Fibroblast of lung (primary cell): Measurements from ENCODE around the gene DAND5. TPM values are rescaled to one million over a fixed set of nuclear protein-coding genes. Genes with fewer than 3 reads are reported as not detected.
"Not testable (repeated sequence)": the region's sequence is repeated elsewhere in the genome, so short reads cannot be mapped to it uniquely, and the experiment has no call there.

Source experiments
- DNase-seq, 2 donors: peaks; one replicate each; pipeline versions ENCODE4 v3.0.0 to v3.0.0-alpha.2; 2010; ENCODE audit warnings: low read depth in 2 of 2
- H2AFZ ChIP-seq: 2 replicates; pipeline ENCODE4 v1.5.1; 2012; ENCODE audit warnings: low read length, control low read depth, inconsistent platforms
- H3K27ac ChIP-seq: 2 replicates; pipeline ENCODE4 v1.5.1; 2011; ENCODE audit warnings: low read length, control low read depth; ENCODE audit not compliant: insufficient read depth
- H3K27me3 ChIP-seq: 2 replicates; pipeline ENCODE4 v1.5.1; 2011; ENCODE audit warnings: mild to moderate bottlenecking, low read length; ENCODE audit not compliant: control insufficient read depth, insufficient read depth
- H3K36me3 ChIP-seq: 2 replicates; pipeline ENCODE4 v1.5.1; 2011; ENCODE audit warnings: low read length; ENCODE audit not compliant: control insufficient read depth, insufficient read depth
- H3K4me1 ChIP-seq: 2 replicates; pipeline ENCODE4 v1.5.1; 2011; ENCODE audit warnings: low read length; ENCODE audit not compliant: control insufficient read depth, insufficient read depth; ENCODE audit errors: extremely low read depth
- H3K4me2 ChIP-seq: 2 replicates; pipeline ENCODE4 v1.5.1; 2011; ENCODE audit warnings: low read length, control low read depth; ENCODE audit not compliant: insufficient read depth; ENCODE audit errors: extremely low read depth
- H3K4me3 ChIP-seq, 4 experiments: fragments of 200-600 bp in 1 of 4; sonication (generic) in 1 of 4; replicated peaks in 1 of 4; 2 replicates each; pipeline ENCODE4 v1.5.1; 2011 to 2016; ENCODE audit warnings: low read length in 4 of 4, low read depth in 3 of 4, mild to moderate bottlenecking in 3 of 4, control low read depth in 2 of 4, inconsistent platforms in 1 of 4, mixed read lengths in 1 of 4; ENCODE audit not compliant: insufficient read depth in 1 of 4; ENCODE audit errors: control extremely low read depth in 1 of 4
- H3K79me2 ChIP-seq: 2 replicates; pipeline ENCODE4 v1.5.1; 2012; ENCODE audit warnings: mild to moderate bottlenecking, low read length, inconsistent platforms; ENCODE audit not compliant: control insufficient read depth, insufficient read depth
- H3K9ac ChIP-seq: 2 replicates; pipeline ENCODE4 v1.5.1; 2011; ENCODE audit warnings: mild to moderate bottlenecking, low read length, control low read depth; ENCODE audit not compliant: insufficient read depth
- H3K9me3 ChIP-seq: 2 replicates; pipeline ENCODE4 v1.5.1; 2012; ENCODE audit warnings: low read depth, low read length; ENCODE audit not compliant: control insufficient read depth, insufficient read depth
- H4K20me1 ChIP-seq: 2 replicates; pipeline ENCODE4 v1.5.1; 2011; ENCODE audit warnings: low read length; ENCODE audit not compliant: control insufficient read depth, insufficient read depth; ENCODE audit errors: extremely low read depth
- CTCF ChIP-seq, 2 donors: IDR thresholded peaks in 1 of 2; conservative IDR thresholded peaks in 1 of 2; 1 replicate in 1 of 2; 2 replicates in 1 of 2; pipeline ENCODE4 v1.5.1; 2011 to 2012; ENCODE audit warnings: low read length in 2 of 2, control low read depth in 1 of 2, inconsistent platforms in 1 of 2, low read depth in 1 of 2, mild to moderate bottlenecking in 1 of 2
- EZH2 ChIP-seq: IDR thresholded peaks from 2 replicates; pipeline ENCODE4 v1.5.1; 2012; ENCODE audit warnings: low read length, control low read depth, mild to moderate bottlenecking; ENCODE audit errors: missing control alignments
- polyA plus RNA-seq, 2 donors: library from polyadenylated mRNA; depleted of rRNA in 1 of 2; stranded (reverse) in 1 of 2; unstranded in 1 of 2; fragments of >200 nt; gene quantifications; 2 replicates each; pipeline ENCODE4 v1.2.1, GENCODE V29; 2011 to 2012; ENCODE audit warnings: missing spikeins in 1 of 2
- total RNA-seq: library from RNA; depleted of rRNA; stranded (reverse); fragments of >200 nt; gene quantifications from 2 replicates; pipeline ENCODE4 v1.2.1, GENCODE V29; 2014

DAND5 gene
- total and polyA plus RNA-seq, 2 donors (not counting 1 experiment from before 2014, with no cell fraction given), result 0.03 TPM; not detected in 1

DNA sequence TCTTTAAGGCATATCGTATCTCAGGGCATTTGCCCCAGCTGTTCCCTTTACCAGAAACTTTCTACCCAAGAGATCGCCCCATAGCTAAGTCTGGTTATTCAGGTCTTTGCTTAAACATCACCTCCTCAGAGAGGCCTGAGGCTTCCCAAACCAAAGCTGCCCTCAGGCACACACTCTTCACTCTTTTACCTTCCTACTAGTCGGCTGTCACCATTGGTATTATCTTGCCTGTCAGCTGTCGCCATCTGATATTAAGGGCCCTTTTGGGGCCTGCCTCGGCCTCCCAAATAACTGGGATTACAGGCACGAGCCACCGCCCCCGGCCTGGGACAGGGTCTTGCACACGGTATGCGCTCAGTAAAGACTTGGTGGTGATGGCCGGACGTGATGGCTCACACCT lies 13.4 kb upstream of the DAND5 start:
- no peak for TF ChIP-seq CTCF (conservative IDR thresholded peaks at IDR 0.05 in 1 of 2, IDR thresholded peaks at IDR 0.05 in 1 of 2; ENCODE audit: low read depth in 1 of 2, low read length in 2 of 2)
- Histone ChIP-seq H3K4me2 (peak overlapping the region; percentile 90), H3K27me3 (no peaks in the 10 kb centered on the region), H3K36me3 (peaks cover 14% of the 10 kb centered on the region), H3K4me3 (peak overlapping the region; percentile 72 to 93 (median 84)), H2AFZ (no peak overlapping the region), H3K4me1 (peaks cover 17% of the 10 kb centered on the region), H4K20me1 (no peaks in the 10 kb centered on the region), H3K9me3 (no peaks in the 10 kb centered on the region), H3K79me2 (peaks cover 37% of the 10 kb centered on the region), H3K27ac (peak overlapping the region; percentile 77), H3K9ac (no peak overlapping the region)
- no peak for DNase-seq

DNA sequence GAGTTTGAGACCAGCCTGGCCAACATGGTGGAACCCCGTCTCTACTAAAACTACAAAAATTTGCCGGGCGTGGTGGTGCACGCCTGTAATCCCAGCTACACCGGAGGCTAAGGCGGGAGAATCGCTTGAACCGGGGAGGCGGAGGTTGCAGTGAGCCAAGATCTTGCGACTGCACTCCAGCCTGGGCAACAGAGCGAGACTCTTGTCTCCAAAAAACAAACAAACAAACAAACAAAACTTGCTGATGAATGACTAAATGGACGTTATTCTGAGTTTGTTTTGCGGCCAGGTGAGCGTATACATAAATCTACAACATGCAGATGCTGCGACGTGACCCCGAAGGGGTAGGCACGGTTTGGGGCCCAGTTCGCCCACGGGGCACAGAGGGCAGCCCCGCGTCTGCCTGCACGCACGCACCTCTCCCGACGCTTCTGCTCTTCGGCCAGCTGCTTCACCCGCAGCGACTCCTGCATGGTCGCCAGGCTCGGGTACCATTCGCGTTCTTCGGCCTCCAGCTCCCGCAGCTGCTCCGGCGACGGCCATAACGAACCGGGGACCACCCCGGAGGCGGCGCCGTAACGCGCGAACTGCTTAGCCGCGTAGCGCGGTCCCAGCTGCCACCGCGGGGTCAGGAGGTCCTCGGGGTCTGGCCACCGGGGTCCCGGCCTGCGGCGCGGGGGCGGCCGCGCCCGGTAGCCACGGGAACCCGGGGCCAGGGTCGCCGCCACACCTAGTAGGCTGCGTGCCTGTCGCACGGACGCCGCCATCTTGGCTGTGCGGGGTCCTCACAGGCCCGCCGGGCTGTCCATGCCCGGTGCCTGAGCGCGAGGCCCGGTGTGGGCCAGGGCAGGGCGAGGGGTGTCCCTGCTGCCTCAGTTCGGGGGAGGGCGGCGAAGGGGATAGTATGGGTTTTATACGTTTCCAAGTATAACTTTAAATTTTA lies 12.7 kb upstream of the DAND5 start, which contains the start of gene GADD45GIP1:
Gene GADD45GIP1, minus strand, starts transcription at position 778 of the 943 bp plus-strand sequence. Its CDS starts 11 bp downstream, at position 767.
- peak within 1 kb of the TSS; percentile 72 to 93 (median 84) for H3K4me3 ChIP-seq
- peak within 1 kb of the TSS; percentile 77 for H3K27ac ChIP-seq
- peak within 1 kb of the TSS; percentile 77 for H3K9ac ChIP-seq
- peaks cover 10% of the 10 kb centered on the region for H3K36me3 ChIP-seq
- H2AFZ ChIP-seq, result peak within 1 kb of the TSS; percentile 81
- H3K27me3 ChIP-seq, result no peaks in the 10 kb centered on the region
- DNase-seq, result peak; percentile 73 to 77
- peaks cover 37% of the 10 kb centered on the region for H3K79me2 ChIP-seq
- no peak for TF ChIP-seq CTCF (conservative IDR thresholded peaks at IDR 0.05 in 1 of 2, IDR thresholded peaks at IDR 0.05 in 1 of 2; ENCODE audit: low read depth in 1 of 2, low read length in 2 of 2)
- TF ChIP-seq EZH2, result no peak
- H4K20me1 ChIP-seq, result no peaks in the 10 kb centered on the region
- H3K4me2 ChIP-seq, result peak within 1 kb of the TSS; percentile 90
- no peaks in the 10 kb centered on the region for H3K9me3 ChIP-seq
- peaks cover 17% of the 10 kb centered on the region for H3K4me1 ChIP-seq

GRCh38 chr19:12957389-12957952 lies 11.9 kb upstream of the DAND5 start:
- not testable (repeated sequence) for H3K36me3 ChIP-seq, H3K9me3 ChIP-seq, DNase-seq, H3K27me3 ChIP-seq, H4K20me1 ChIP-seq
- Histone ChIP-seq H3K79me2 (peaks cover 37% of the 10 kb centered on the region), H2AFZ (peak overlapping the region; percentile 81), H3K4me2 (peak overlapping the region; percentile 68), H3K4me3 (peak overlapping the region; percentile 69 to 93 (median 76)), H3K4me1 (peaks cover 14% of the 10 kb centered on the region), H3K9ac (peak overlapping the region; percentile 77), H3K27ac (peak overlapping the region; percentile 77)
